ENCODE measurements around the gene ZNF23. TPM values are rescaled to one million over a fixed set of nuclear protein-coding genes. Genes with fewer than 3 reads are reported as not detected.

Gene ZNF23
- total RNA-seq, 1 experiment from 2014 or later = 11.1 TPM

DNA sequence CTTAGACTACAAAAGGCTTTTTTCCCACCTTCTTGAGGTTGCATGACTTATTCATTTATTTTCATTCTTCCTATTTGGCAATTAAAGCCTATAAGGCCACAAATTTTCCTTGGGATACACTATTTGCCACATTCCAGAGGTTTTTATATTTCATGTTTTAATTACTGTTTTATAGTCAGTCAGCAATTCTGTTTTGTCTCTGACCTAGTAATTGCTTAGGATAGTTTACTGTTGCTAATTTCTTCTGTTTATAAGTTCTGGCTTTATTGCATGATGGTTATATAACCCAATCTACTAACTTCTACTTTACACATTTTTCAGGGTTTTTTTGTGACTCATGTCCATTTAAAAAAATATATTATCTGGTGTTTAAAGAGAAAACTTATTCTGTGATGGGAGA, 2.5 kb downstream of the ZNF23 start:
- DNase-seq (ENCODE audit: low read depth, low spot score) = no peak
- Histone ChIP-seq H2AFZ (ENCODE audit: low read depth, low read length, poor library complexity, severe bottlenecking) (no peak overlapping the region), H3K4me2 (ENCODE audit: low read length) (no peak overlapping the region), H3K79me2 (ENCODE audit: insufficient read depth, low read length) (peaks cover 27% of the 10 kb centered on the region), H3K27ac (ENCODE audit: low read depth, low read length) (no peak overlapping the region), H3K36me3 (ENCODE audit: control insufficient read depth in 1 of 2, insufficient read depth in 2 of 2, low read length in 2 of 2) (no peaks in the 10 kb centered on the region), H4K20me1 (ENCODE audit: insufficient read depth) (0 out of 2 replicates have a peak, but pooled peaks cover 6% of the 10 kb centered on the region), H3K9ac (ENCODE audit: low read length) (no peak overlapping the region), H3K9me3 (ENCODE audit: control insufficient read depth in 1 of 2, insufficient read depth in 1 of 2, low read depth in 1 of 2, low read length in 2 of 2) (no peaks in the 10 kb centered on the region), H3K9me2 (ENCODE audit: insufficient read depth) (no peaks in the 10 kb centered on the region), H3K4me3 (replicated peaks in 1 of 2; ENCODE audit: low read depth in 1 of 2, low read length in 2 of 2) (no peak overlapping the region), H3K4me1 (ENCODE audit: control insufficient read depth in 1 of 2, insufficient read depth in 2 of 2, low read length in 2 of 2) (peaks cover 3 to 15% of the 10 kb centered on the region in 2 experiments; a peak in 3 of 4 replicates), H3K27me3 (ENCODE audit: insufficient read depth, low read length) (no peaks in the 10 kb centered on the region)
- no peak for ATAC-seq
- POLR2A ChIA-PET = no interaction called here
- TF ChIP-seq, protein P1, sequence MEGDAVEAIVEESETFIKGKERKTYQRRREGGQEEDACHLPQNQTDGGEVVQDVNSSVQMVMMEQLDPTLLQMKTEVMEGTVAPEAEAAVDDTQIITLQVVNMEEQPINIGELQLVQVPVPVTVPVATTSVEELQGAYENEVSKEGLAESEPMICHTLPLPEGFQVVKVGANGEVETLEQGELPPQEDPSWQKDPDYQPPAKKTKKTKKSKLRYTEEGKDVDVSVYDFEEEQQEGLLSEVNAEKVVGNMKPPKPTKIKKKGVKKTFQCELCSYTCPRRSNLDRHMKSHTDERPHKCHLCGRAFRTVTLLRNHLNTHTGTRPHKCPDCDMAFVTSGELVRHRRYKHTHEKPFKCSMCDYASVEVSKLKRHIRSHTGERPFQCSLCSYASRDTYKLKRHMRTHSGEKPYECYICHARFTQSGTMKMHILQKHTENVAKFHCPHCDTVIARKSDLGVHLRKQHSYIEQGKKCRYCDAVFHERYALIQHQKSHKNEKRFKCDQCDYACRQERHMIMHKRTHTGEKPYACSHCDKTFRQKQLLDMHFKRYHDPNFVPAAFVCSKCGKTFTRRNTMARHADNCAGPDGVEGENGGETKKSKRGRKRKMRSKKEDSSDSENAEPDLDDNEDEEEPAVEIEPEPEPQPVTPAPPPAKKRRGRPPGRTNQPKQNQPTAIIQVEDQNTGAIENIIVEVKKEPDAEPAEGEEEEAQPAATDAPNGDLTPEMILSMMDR (IDR thresholded peaks at IDR 0.05 in 2 of 3, conservative IDR thresholded peaks at IDR 0.05 in 1 of 3; ENCODE audit: borderline replicate concordance in 1 of 3, insufficient read depth in 1 of 3, low read depth in 2 of 3, low read length in 2 of 3) = no peak
- TF ChIP-seq FOSL1 (IDR thresholded peaks at IDR 0.05; ENCODE audit: low read depth) = no peak
- TF ChIP-seq, protein P2, sequence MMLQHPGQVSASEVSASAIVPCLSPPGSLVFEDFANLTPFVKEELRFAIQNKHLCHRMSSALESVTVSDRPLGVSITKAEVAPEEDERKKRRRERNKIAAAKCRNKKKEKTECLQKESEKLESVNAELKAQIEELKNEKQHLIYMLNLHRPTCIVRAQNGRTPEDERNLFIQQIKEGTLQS (IDR thresholded peaks at IDR 0.05) = no peak
- RAD21 ChIA-PET (ENCODE audit: low non-redundant PET in 1 of 2, low total read pairs in 2 of 2, uncharacterized antibody in 2 of 2, unreplicated experiment in 2 of 2) = no interaction called here
- intact Hi-C loops (cut with micrococcal nuclease) = no loop called here
- BruUV-seq (replicated peaks) = no TSS peak
- CTCF ChIA-PET = no interaction called here

DNA sequence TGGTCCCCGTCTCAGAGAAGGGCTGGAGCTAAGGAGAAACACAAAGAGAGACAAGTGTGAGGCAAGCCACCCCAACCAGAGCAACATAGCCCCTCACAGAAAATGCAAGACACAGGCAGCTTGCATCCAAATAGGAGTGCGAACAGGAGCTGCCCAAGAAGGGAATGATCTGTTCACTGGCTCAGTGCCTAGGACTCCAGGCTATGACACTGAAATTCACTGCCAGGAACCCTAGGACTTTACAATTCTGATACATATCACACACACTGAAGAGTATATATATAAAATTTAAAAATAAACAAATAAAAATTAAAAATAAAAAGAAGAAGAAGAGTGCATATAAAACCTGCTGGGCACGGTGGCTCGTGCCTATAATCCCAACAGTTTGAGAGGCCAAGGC, 5.2 kb downstream of the ZNF23 start:
- peaks cover 2 to 10% of the 10 kb centered on the region in 2 experiments; a peak in 2 of 4 replicates for H3K36me3 ChIP-seq (ENCODE audit: control insufficient read depth in 1 of 2, insufficient read depth in 2 of 2, low read length in 2 of 2)
- POLR2A ChIA-PET = interaction anchor here (0.6 kb wide), 1 partner anchor 20 kb away, joined by 3 read pairs; no protein-coding TSS in a partner anchor
- H3K27ac ChIP-seq (ENCODE audit: low read depth, low read length) = no peak overlapping the region
- H3K9me3 ChIP-seq (ENCODE audit: control insufficient read depth in 1 of 2, insufficient read depth in 1 of 2, low read depth in 1 of 2, low read length in 2 of 2) = no peaks in the 10 kb centered on the region
- RAD21 ChIA-PET (ENCODE audit: low non-redundant PET in 1 of 2, low total read pairs in 2 of 2, uncharacterized antibody in 2 of 2, unreplicated experiment in 2 of 2) = no interaction called here
- intact Hi-C loops (cut with micrococcal nuclease) = no loop called here
- H3K4me3 ChIP-seq (replicated peaks in 1 of 2; ENCODE audit: low read depth in 1 of 2, low read length in 2 of 2) = no peak overlapping the region
- no peaks in the 10 kb centered on the region for H3K27me3 ChIP-seq (ENCODE audit: insufficient read depth, low read length)
- no peak overlapping the region for H2AFZ ChIP-seq (ENCODE audit: low read depth, low read length, poor library complexity, severe bottlenecking)
- BruUV-seq (replicated peaks) = no TSS peak
- ATAC-seq = no peak
- H3K79me2 ChIP-seq (ENCODE audit: insufficient read depth, low read length) = peaks cover 26% of the 10 kb centered on the region
- TF ChIP-seq, protein P2 (IDR thresholded peaks at IDR 0.05) = no peak
- no peak for TF ChIP-seq EZH2 (IDR thresholded peaks at IDR 0.05)
- 0 out of 2 replicates have a peak, but pooled peaks cover 6% of the 10 kb centered on the region for H4K20me1 ChIP-seq (ENCODE audit: insufficient read depth)
- CTCF ChIA-PET = no interaction called here
- H3K4me2 ChIP-seq (ENCODE audit: low read length) = no peak overlapping the region
- DNase-seq (ENCODE audit: low read depth, low spot score) = no peak
- no peak overlapping the region for H3K9ac ChIP-seq (ENCODE audit: low read length)
- peaks cover 3 to 9% of the 10 kb centered on the region in 2 experiments; a peak in 3 of 4 replicates for H3K4me1 ChIP-seq (ENCODE audit: control insufficient read depth in 1 of 2, insufficient read depth in 2 of 2, low read length in 2 of 2)
- H3K9me2 ChIP-seq (ENCODE audit: insufficient read depth) = no peaks in the 10 kb centered on the region

Data from HCT116 (cell line).